ENCODE data around the gene DDX39B.

DDX39B gene

GRCh38 chr6:31546958-31547726 is 5.3 kb upstream of the DDX39B start, which contains the start of gene NFKBIL1:
NFKBIL1 (plus strand) TSS chr6:31547608; CDS start chr6:31547695, 87 bp downstream.
- no peak for DNase-seq

GRCh38 chr6:31546339-31546957 is 4.6 kb upstream of the DDX39B start, which contains the start of gene ATP6V1G2:
ATP6V1G2 (minus strand) TSS chr6:31546608; CDS start chr6:31546559, 49 bp downstream.
- no peak for DNase-seq

GRCh38 chr6:31545291-31545690 is 3.5 kb upstream of the DDX39B start:
- no peak for DNase-seq

- no peak for DNase-seq
Measured at GRCh38 chr6:31544676-31545075, 2.9 kb upstream of the DDX39B start.

GRCh38 chr6:31543639-31544038 is 1.8 kb upstream of the DDX39B start:
- DNase-seq = no peak

- no peak for DNase-seq
Measured at GRCh38 chr6:31541059-31541657, 645 bp downstream of the DDX39B start.

- no peak for DNase-seq
Measured at GRCh38 chr6:31540640-31541039, 1.2 kb downstream of the DDX39B start.

- no peak for DNase-seq
Measured at GRCh38 chr6:31538805-31539400, 2.9 kb downstream of the DDX39B start.

- no peak for DNase-seq
Measured at GRCh38 chr6:31535538-31536324, 6.1 kb downstream of the DDX39B start.

GRCh38 chr6:31534521-31535040 is 7.2 kb downstream of the DDX39B start:
- no peak for DNase-seq

- no peak for DNase-seq
Measured at GRCh38 chr6:31534011-31534410, 7.8 kb downstream of the DDX39B start.

GRCh38 chr6:31533455-31533841 is 8.4 kb downstream of the DDX39B start:
- DNase-seq = no peak

- no peak for DNase-seq
Measured at GRCh38 chr6:31532644-31533454, 9.0 kb downstream of the DDX39B start.

- no peak for DNase-seq
Measured at GRCh38 chr6:31531771-31532643, 9.8 kb downstream of the DDX39B start.

GRCh38 chr6:31531162-31531561 is 10.6 kb downstream of the DDX39B start:
- DNase-seq = no peak

- no peak for DNase-seq
Measured at GRCh38 chr6:31530659-31531058, 11.1 kb downstream of the DDX39B start.

GRCh38 chr6:31529329-31530150 is 12.3 kb downstream of the DDX39B start:
- no peak for DNase-seq

- no peak for DNase-seq
Measured at GRCh38 chr6:31528821-31529328, 12.9 kb downstream of the DDX39B start, which contains the start of gene MCCD1. MCCD1 (plus strand) TSS chr6:31528962; CDS start chr6:31529015, 53 bp downstream.

GRCh38 chr6:31528307-31528777 is 13.5 kb downstream of the DDX39B start:
- no peak for DNase-seq

All from cortex of kidney (tissue), 1 donor.